ENCODE data around the gene KIF24.
"Not testable (repeated sequence)": the region's sequence is repeated elsewhere in the genome, so short reads cannot be mapped to it uniquely, and the experiment has no call there.

KIF24 gene

GRCh38 chr9:34328987-34329832 lies at the start of gene KIF24, which contains the start of gene NUDT2:
Gene KIF24 (minus strand): TSS chr9:34329268. CDS start chr9:34311346, 17,922 bp downstream.
Gene NUDT2 (plus strand): TSS chr9:34329569. CDS start chr9:34339040, 9,471 bp downstream.
- DNase-seq: peak; percentile 93

- no peak for DNase-seq
Measured at GRCh38 chr9:34378376-34379060, 49.5 kb upstream of the KIF24 start.

GRCh38 chr9:34377404-34377746 lies 48.3 kb upstream of the KIF24 start:
- DNase-seq: no peak

GRCh38 chr9:34376596-34377403 lies 47.7 kb upstream of the KIF24 start, which contains the start of gene MYORG:
Gene MYORG (minus strand): TSS chr9:34376898. CDS start chr9:34372943, 3,955 bp downstream.
- DNase-seq: peak; percentile 97

- peak; percentile 59 for DNase-seq
Measured at GRCh38 chr9:34375901-34376595, 47.0 kb upstream of the KIF24 start.

GRCh38 chr9:34374905-34375552 lies 46.0 kb upstream of the KIF24 start:
- DNase-seq: no peak

- DNase-seq: no peak
Measured at GRCh38 chr9:34374339-34374738, 45.3 kb upstream of the KIF24 start.

GRCh38 chr9:34373749-34374148 lies 44.7 kb upstream of the KIF24 start:
- DNase-seq: no peak

GRCh38 chr9:34372467-34373011 lies 43.5 kb upstream of the KIF24 start:
- DNase-seq: no peak

- no peak for DNase-seq
Measured at GRCh38 chr9:34371886-34372466, 42.9 kb upstream of the KIF24 start.

GRCh38 chr9:34370970-34371880 lies 42.2 kb upstream of the KIF24 start:
- no peak for DNase-seq

GRCh38 chr9:34370335-34370969 lies 41.4 kb upstream of the KIF24 start:
- DNase-seq: no peak

GRCh38 chr9:34369636-34370035 lies 40.6 kb upstream of the KIF24 start:
- no peak for DNase-seq

- not testable (repeated sequence) for DNase-seq
Measured at GRCh38 chr9:34368796-34369195, 39.7 kb upstream of the KIF24 start.

GRCh38 chr9:34367751-34368410 lies 38.8 kb upstream of the KIF24 start:
- DNase-seq: not testable (repeated sequence)

GRCh38 chr9:34366365-34366764 lies 37.3 kb upstream of the KIF24 start:
- DNase-seq: no peak

GRCh38 chr9:34365282-34365681 lies 36.2 kb upstream of the KIF24 start:
- DNase-seq: no peak

GRCh38 chr9:34363619-34364351 lies 34.7 kb upstream of the KIF24 start:
- DNase-seq: no peak
